Smooth muscle cell (in vitro differentiated cells): ENCODE data around the gene TMEM135. TPM values are rescaled to one million over a fixed set of nuclear protein-coding genes. Genes with fewer than 3 reads are reported as not detected.

Source experiments
- DNase-seq: peaks from one replicate; lab custom pipeline; 2025; ENCODE audit not compliant: unreplicated experiment; lab: John Stamatoyannopoulos, UW
- H2AFZ ChIP-seq: fragments of 200-600 bp; sonication (generic); 2 replicates; pipeline ENCODE4 v1.6.0; 2016; ENCODE audit warnings: antibody characterized with exemption, low read depth, mild to moderate bottlenecking
- H3F3A ChIP-seq: fragments of 200-600 bp; sonication (generic); 2 replicates; pipeline ENCODE4 v1.6.0; 2017; ENCODE audit warnings: antibody characterized with exemption, low read depth
- H3K27ac ChIP-seq: fragments of 200-600 bp; sonication (generic); 2 replicates; pipeline ENCODE4 v1.5.1; 2016; ENCODE audit warnings: low read depth, mild to moderate bottlenecking
- H3K27me3 ChIP-seq: fragments of 200-600 bp; sonication (generic); 2 replicates; pipeline ENCODE4 v1.6.1; 2016; ENCODE audit warnings: low read depth, mild to moderate bottlenecking
- H3K36me3 ChIP-seq: fragments of 200-600 bp; sonication (generic); 2 replicates; pipeline ENCODE4 v1.5.1; 2016; ENCODE audit warnings: low read depth
- H3K4me1 ChIP-seq: fragments of 200-600 bp; sonication (generic); 2 replicates; pipeline ENCODE4 v1.5.1; 2016; ENCODE audit warnings: low read depth
- H3K4me2 ChIP-seq: fragments of 200-600 bp; sonication (generic); 2 replicates; pipeline ENCODE4 v1.6.0; 2016; ENCODE audit warnings: mild to moderate bottlenecking
- H3K4me3 ChIP-seq: fragments of 200-600 bp; sonication (generic); 2 replicates; pipeline ENCODE4 v1.5.1; 2016; ENCODE audit warnings: mild to moderate bottlenecking
- H3K79me2 ChIP-seq: fragments of 200-600 bp; sonication (generic); 2 replicates; pipeline ENCODE4 v1.6.0; 2016; ENCODE audit warnings: low read depth, mild to moderate bottlenecking
- H3K9ac ChIP-seq: fragments of 200-600 bp; sonication (generic); 2 replicates; pipeline ENCODE4 v1.6.0; 2016; ENCODE audit warnings: low read depth
- H3K9me3 ChIP-seq: fragments of 200-600 bp; sonication (generic); replicated peaks from 2 replicates; pipeline ENCODE4 v1.5.1; 2016; ENCODE audit warnings: low read depth
- H4K20me1 ChIP-seq: fragments of 200-600 bp; sonication (generic); 2 replicates; pipeline ENCODE4 v1.6.0; 2016; ENCODE audit warnings: low read depth
- WGBS: methylation state at CpG from one replicate; pipeline ENCODE4 v1.1.7; 2016; ENCODE audit warnings: low lambda C conversion rate; 5-methylcytosine and 5-hydroxymethylcytosine counted together
- polyA plus RNA-seq: library from polyadenylated mRNA; unstranded; fragments of >200 nt; fragmentation: Nextera tagmentation; extraction: Ambion mirVana; gene quantifications from 2 replicates; pipeline ENCODE4 v1.2.1, GENCODE V29; 2016
- total RNA-seq: library from RNA; depleted of rRNA; stranded (reverse); fragments of >200 nt; gene quantifications from 2 replicates; pipeline ENCODE4 v1.2.3, GENCODE V29; 2014
- TF ChIP-seq, protein P1 (sequence below): fragments of 200-600 bp; sonication (generic); IDR thresholded peaks from 2 replicates; pipeline ENCODE4 v1.5.1; 2017; ENCODE audit warnings: borderline replicate concordance, mild to moderate bottlenecking, antibody characterized with exemption; ENCODE audit not compliant: insufficient read depth, poor library complexity, severe bottlenecking

TMEM135 gene
- total and polyA plus RNA-seq, 2 experiments from 2014 or later, result 12.4 to 21.7 TPM

DNA sequence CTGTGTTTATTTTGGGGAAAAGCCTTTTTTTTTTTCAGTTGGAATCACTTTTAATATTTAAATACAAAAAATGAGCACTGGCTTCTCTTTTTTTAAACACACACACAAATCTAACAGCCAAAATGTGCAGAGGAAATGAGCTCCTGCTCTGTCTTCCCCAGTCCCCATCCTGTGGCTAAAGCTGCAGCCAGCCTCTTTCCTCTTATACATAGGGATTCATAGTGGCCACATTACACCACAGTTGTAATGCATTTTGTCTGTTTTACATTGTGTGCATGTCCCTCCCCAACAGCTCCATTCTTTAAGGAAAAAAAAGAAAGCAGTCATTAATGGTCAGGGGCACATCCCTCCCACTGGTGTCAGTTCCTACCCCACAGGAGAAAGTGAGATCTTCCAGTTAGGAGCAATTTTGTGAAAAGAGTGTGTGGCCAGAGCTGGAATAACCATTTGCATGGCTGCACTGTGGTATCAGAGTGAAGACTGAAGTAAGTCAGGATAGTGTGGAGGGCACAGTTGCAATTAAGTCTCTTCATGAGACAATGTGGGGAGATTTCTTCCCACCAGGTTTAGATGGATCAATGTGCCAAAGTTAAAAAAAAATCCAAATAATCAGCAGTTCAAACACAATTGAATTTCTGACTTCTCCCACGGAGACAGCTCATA lies 220.6 kb downstream of the TMEM135 start:
- H3K4me1 ChIP-seq, result peaks cover 5% of the 10 kb centered on the region
- no peaks in the 10 kb centered on the region for H3F3A ChIP-seq
- TF ChIP-seq, protein P1, sequence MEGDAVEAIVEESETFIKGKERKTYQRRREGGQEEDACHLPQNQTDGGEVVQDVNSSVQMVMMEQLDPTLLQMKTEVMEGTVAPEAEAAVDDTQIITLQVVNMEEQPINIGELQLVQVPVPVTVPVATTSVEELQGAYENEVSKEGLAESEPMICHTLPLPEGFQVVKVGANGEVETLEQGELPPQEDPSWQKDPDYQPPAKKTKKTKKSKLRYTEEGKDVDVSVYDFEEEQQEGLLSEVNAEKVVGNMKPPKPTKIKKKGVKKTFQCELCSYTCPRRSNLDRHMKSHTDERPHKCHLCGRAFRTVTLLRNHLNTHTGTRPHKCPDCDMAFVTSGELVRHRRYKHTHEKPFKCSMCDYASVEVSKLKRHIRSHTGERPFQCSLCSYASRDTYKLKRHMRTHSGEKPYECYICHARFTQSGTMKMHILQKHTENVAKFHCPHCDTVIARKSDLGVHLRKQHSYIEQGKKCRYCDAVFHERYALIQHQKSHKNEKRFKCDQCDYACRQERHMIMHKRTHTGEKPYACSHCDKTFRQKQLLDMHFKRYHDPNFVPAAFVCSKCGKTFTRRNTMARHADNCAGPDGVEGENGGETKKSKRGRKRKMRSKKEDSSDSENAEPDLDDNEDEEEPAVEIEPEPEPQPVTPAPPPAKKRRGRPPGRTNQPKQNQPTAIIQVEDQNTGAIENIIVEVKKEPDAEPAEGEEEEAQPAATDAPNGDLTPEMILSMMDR, result no peak
- no peaks in the 10 kb centered on the region for H3K27me3 ChIP-seq
- 72% methylated on average over 1 of the region's 1 CpG for WGBS
- H3K4me2 ChIP-seq, result no peak overlapping the region
- H3K79me2 ChIP-seq, result no peaks in the 10 kb centered on the region
- no peak overlapping the region for H3K9ac ChIP-seq
- H3K9me3 ChIP-seq, result no peaks in the 10 kb centered on the region
- H3K4me3 ChIP-seq, result no peak overlapping the region
- no peaks in the 10 kb centered on the region for H3K36me3 ChIP-seq
- DNase-seq, result no peak
- H4K20me1 ChIP-seq, result no peaks in the 10 kb centered on the region
- no peak overlapping the region for H3K27ac ChIP-seq
- no peak overlapping the region for H2AFZ ChIP-seq

DNA sequence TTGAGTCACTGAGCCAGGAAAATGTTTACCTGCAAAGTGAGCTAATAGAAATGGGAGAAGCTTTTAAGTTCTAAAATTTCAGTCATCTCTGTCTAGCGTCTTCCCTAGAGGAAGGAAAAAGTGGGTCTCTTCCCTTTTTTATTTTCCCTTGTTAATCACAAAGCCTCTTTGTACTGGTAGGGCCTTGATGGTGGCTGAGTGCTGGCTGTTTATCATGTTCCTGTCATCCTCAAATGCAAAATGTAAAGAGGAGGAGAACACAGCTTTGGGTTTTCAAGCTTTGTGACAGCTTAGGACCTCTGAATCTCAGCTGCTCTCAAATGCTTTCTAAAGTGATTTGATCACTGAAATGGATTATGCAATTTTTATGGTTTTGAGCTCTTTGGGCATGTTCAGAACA lies 222.0 kb downstream of the TMEM135 start:
- TF ChIP-seq, protein P1, result no peak
- no peaks in the 10 kb centered on the region for H3K27me3 ChIP-seq
- H2AFZ ChIP-seq, result no peak overlapping the region
- no peaks in the 10 kb centered on the region for H3K79me2 ChIP-seq
- H3K36me3 ChIP-seq, result no peaks in the 10 kb centered on the region
- no peaks in the 10 kb centered on the region for H3F3A ChIP-seq
- no peak overlapping the region for H3K4me3 ChIP-seq
- H4K20me1 ChIP-seq, result no peaks in the 10 kb centered on the region
- H3K4me1 ChIP-seq, result peaks cover 15% of the 10 kb centered on the region
- no peak for DNase-seq
- no peak overlapping the region for H3K9ac ChIP-seq
- 70% methylated on average over 1 of the region's 1 CpG for WGBS
- no peaks in the 10 kb centered on the region for H3K9me3 ChIP-seq
- H3K4me2 ChIP-seq, result no peak overlapping the region
- no peak overlapping the region for H3K27ac ChIP-seq

DNA sequence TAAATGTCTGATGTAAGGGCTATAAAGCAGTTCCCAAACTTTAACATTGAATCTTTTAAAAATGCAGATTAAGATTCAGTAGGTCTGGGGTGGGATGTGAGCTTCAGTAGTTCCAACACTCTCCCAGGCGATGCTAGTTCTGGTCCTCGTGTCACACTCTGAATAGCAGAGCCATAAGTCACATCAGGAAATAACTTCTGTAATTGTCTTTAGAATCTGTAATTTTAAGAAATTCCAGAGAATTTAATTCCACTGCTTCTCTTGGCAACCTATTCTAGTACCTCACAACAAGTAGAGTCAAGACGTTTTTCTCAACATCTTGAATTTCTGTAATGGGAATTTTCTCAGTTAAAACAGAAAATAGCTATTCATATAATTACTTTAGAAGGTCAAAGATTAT lies 223.1 kb downstream of the TMEM135 start:
- TF ChIP-seq, protein P1, result no peak
- Histone ChIP-seq H2AFZ (no peak overlapping the region), H3K27ac (no peak overlapping the region), H3K27me3 (no peaks in the 10 kb centered on the region), H3F3A (no peaks in the 10 kb centered on the region), H3K4me3 (no peak overlapping the region), H3K9me3 (no peaks in the 10 kb centered on the region), H4K20me1 (no peaks in the 10 kb centered on the region), H3K79me2 (no peaks in the 10 kb centered on the region), H3K4me2 (no peak overlapping the region), H3K4me1 (peaks cover 19% of the 10 kb centered on the region), H3K36me3 (no peaks in the 10 kb centered on the region), H3K9ac (no peak overlapping the region)
- 43% methylated on average over 3 of the region's 3 CpGs for WGBS
- no peak for DNase-seq

DNA sequence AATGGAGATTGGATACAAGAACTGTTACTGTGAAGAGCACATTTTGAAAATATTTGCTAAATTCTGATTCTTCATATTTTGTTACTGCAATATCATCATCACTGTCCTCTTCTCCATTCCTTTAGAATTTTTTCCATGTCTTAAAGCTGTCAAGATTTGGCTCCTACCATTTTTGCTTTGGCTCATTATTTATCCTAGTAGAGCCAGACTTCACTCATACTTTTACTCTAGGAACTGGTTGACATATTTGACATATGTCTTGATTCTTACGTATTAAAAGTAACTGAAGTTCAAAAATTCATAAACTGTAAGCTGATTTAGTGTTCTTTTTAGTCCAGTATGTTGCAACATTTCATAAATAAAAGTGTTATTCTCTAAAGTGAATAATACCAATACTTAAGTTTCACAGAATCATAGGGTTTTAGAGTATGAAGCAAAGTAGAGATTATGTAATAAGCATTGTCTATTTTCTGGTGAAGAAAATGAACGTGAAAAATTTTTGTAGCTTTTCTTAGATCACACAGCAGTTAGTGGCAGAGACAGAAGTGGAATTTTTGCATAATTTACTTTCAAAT lies 225.6 kb downstream of the TMEM135 start:
- no peaks in the 10 kb centered on the region for H3K36me3 ChIP-seq
- no peak overlapping the region for H3K9ac ChIP-seq
- no peaks in the 10 kb centered on the region for H3K9me3 ChIP-seq
- no peaks in the 10 kb centered on the region for H3F3A ChIP-seq
- H3K79me2 ChIP-seq, result peaks cover 7% of the 10 kb centered on the region
- peak overlapping the region; percentile 58 for H3K27ac ChIP-seq
- H3K4me1 ChIP-seq, result peaks cover 13% of the 10 kb centered on the region
- WGBS, result 94% methylated on average over 2 of the region's 2 CpGs
- no peak overlapping the region for H2AFZ ChIP-seq
- H3K27me3 ChIP-seq, result no peaks in the 10 kb centered on the region
- H3K4me3 ChIP-seq, result no peak overlapping the region
- TF ChIP-seq, protein P1, result no peak
- peak overlapping the region; percentile 26 for H3K4me2 ChIP-seq
- no peak for DNase-seq
- H4K20me1 ChIP-seq, result no peaks in the 10 kb centered on the region
